GM06990 (cell line): ENCODE measurements around the gene ADGRE2.
"Not testable (repeated sequence)": the region's sequence is repeated elsewhere in the genome, so short reads cannot be mapped to it uniquely, and the experiment has no call there.

Source experiments
- DNase-seq: peaks from one replicate; pipeline ENCODE4 v3.0.0-alpha.2; 2011; ENCODE audit not compliant: insufficient read length; ENCODE audit errors: extremely low read depth
- H3K27me3 ChIP-seq: replicated peaks from 2 replicates; pipeline ENCODE4 v1.6.0; 2011; ENCODE audit warnings: low read length; ENCODE audit not compliant: control insufficient read depth, insufficient read depth
- H3K36me3 ChIP-seq: 2 replicates; pipeline ENCODE4 v1.5.1; 2011; ENCODE audit warnings: low read length; ENCODE audit not compliant: control insufficient read depth, insufficient read depth
- H3K4me3 ChIP-seq: replicated peaks from 2 replicates; pipeline ENCODE4 v1.5.1; 2011; ENCODE audit warnings: low read depth, mild to moderate bottlenecking, control low read depth, low read length
- TF ChIP-seq, protein P1 (sequence below): IDR thresholded peaks from 2 replicates; pipeline ENCODE4 v1.5.1; 2011; ENCODE audit warnings: low read length, control low read depth, mild to moderate bottlenecking, inconsistent platforms; ENCODE audit not compliant: insufficient read depth, poor library complexity, severe bottlenecking

The ADGRE2 gene

DNA sequence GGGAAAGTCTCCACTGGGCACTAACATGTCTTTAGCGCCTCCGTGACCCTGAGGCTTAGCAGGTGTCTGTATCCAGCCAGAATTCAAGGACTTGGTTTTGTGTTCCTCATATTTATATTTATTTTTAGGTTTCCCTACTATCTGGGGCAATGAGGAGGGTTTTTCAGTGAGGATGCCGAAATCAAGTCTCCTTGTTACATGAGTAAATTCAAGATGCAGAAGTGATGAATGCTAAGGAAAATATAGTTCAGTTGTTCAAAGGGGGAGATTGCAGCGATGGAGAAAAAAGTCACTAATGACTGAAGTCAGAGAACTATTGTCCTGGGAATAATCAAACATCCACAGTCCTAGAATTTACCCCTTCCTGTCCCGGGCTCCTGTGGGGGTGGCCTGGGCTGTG, 791 bp upstream of the ADGRE2 start:
- no peak for DNase-seq
- TF ChIP-seq, protein P1, sequence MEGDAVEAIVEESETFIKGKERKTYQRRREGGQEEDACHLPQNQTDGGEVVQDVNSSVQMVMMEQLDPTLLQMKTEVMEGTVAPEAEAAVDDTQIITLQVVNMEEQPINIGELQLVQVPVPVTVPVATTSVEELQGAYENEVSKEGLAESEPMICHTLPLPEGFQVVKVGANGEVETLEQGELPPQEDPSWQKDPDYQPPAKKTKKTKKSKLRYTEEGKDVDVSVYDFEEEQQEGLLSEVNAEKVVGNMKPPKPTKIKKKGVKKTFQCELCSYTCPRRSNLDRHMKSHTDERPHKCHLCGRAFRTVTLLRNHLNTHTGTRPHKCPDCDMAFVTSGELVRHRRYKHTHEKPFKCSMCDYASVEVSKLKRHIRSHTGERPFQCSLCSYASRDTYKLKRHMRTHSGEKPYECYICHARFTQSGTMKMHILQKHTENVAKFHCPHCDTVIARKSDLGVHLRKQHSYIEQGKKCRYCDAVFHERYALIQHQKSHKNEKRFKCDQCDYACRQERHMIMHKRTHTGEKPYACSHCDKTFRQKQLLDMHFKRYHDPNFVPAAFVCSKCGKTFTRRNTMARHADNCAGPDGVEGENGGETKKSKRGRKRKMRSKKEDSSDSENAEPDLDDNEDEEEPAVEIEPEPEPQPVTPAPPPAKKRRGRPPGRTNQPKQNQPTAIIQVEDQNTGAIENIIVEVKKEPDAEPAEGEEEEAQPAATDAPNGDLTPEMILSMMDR: no peak
- Histone ChIP-seq H3K4me3 (no peak overlapping the region), H3K36me3 (no peaks in the 10 kb centered on the region), H3K27me3 (no peaks in the 10 kb centered on the region; the same call in 1 of the 2 replicates)

DNA sequence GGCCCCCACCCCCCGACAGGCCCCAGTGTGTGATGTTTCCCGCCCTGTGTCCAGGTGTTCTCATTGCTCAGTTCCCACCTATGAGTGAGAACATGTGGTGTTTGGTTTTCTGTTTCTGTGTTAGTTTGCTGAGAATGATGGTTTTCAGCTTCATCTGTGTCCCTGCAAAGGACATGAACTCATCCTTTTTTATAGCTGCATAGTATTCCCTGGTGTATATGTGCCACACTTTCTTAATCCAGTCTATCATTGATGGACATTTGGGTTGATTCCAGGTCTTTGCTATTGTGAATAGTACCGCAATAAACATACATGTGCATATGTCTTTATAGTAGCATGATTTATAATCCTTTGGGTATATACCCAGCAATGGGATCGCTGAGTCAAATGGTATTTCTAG, 715 bp downstream of the ADGRE2 start:
- DNase-seq, H3K36me3 ChIP-seq, H3K4me3 ChIP-seq, H3K27me3 ChIP-seq: not testable (repeated sequence)

DNA sequence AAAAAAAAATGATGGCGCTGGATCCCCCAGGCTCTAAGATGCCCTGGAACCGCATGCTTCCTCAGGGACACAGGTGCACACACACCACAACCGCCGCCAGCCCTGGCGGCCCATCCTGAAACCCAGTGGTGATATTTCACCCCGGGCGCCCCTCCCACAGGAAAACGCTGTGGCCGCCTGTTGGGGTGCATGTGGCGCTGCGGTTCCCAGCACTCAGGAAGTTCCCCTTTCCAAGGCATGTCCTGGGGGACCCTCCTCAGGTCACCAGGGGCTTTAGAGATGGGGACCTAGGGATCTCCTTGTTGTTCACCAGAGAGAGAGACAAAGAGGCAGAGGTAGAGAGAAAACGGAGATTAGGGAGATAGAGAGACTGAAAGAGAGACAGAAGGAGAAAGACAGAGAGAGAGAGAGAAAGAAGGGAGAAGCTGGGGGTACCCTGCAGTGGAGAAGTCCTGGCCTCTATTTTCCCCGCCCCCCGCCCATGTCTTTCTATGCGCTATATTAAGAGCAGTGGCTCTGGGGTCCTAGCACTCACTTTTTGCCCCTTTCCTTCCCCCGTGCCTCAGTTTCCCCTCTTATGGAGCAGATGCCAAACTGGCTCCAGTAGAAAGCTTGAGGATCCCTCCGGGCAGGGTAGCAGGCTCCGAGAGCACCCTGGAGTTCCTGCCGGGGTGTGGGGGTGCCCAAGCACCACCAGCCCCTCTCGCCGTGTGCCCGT, 2.3 kb downstream of the ADGRE2 start:
- Histone ChIP-seq H3K36me3 (no peaks in the 10 kb centered on the region), H3K4me3 (peak overlapping the region; percentile 35), H3K27me3 (no peaks in the 10 kb centered on the region; the same call in 1 of the 2 replicates)
- TF ChIP-seq, protein P1: no peak
- peak; percentile 54 for DNase-seq

DNA sequence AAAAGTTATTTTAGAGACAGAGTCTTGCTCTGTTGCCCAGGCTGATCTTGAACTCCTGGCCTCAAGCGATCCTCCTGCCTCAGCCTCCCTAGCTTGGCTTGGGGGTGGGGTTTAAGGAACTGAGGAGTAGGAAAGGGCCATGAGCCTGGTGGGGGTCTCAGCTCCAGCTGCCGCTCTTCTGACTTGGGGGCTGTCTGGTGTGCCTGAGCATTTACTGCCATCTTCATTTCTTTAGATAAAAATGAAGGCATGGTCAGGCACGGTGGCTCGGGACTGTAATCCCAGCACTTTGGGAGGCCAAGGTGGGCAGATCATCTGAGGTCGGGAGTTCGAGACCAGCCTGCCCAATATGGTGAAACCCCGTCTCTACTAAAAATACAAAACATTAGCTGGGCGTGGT, 3.0 kb downstream of the ADGRE2 start:
- not testable (repeated sequence) for H3K4me3 ChIP-seq, H3K27me3 ChIP-seq, DNase-seq, H3K36me3 ChIP-seq

DNA sequence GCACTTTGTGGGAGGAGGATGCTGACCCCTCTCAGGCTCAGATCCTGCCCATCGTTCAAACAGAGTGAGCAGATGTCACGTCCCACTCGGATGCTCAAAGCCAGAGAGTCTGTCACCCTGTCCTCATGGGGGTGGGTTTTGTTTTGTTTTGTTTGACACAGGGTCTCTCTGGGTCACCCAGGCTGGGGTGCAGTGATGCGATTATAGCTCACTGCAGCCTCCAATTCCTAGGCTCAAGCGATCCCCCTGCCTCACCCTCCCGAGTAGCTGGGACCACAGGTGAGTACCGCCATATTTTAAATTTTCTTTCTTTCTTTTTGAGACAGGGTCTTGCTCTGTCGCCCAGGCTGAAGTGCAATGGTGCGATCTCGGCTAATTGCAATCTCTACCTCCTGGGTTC, 4.0 kb downstream of the ADGRE2 start:
- no peak for DNase-seq
- Histone ChIP-seq H3K4me3 (no peak overlapping the region), H3K27me3 (no peaks in the 10 kb centered on the region; the same call in 1 of the 2 replicates), H3K36me3 (no peaks in the 10 kb centered on the region)
- TF ChIP-seq, protein P1: no peak

DNA sequence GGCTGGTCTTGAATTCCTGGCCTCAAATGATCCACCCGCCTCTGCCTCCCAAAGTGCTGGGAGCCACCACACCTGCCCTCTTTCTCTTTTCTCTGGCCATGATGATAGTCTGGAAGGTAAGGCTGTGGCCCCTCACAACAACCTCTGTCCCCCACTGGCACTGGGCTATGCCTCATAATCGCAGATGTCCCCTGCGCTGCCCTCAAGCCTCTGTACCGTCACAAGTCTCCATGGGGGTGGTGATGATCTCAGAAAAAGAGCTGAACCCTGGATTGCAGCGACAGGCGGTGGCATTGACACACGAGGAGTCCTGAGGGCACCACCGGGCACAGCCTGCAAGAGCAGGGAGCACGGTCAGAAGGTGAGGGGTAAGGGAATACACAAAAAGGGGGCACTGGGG, 4.6 kb downstream of the ADGRE2 start:
- H3K36me3 ChIP-seq, H3K27me3 ChIP-seq, DNase-seq, H3K4me3 ChIP-seq: not testable (repeated sequence)

DNA sequence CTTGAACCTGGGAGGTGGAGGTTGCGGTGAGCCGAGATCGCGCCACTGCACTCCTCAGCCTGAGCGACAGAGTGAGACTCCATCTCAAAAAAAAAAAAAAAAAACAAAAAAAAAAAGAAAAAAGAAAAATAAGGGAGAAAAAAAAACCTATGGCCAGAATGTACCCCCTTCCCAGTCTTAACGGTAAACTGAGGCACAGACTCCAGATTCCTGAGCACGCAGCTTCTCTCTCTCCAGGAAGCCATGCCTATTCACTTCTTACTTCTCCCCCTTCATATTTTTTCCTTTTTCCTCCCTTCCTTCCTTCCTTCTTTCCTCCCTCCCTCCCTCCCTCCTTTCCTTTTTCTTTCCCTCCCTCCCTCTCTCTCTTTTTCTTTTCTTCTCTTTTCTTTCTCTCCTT, 5.4 kb downstream of the ADGRE2 start:
- Histone ChIP-seq H3K36me3 (no peaks in the 10 kb centered on the region), H3K27me3 (no peaks in the 10 kb centered on the region; the same call in 1 of the 2 replicates), H3K4me3 (no peak overlapping the region)
- DNase-seq: no peak
- TF ChIP-seq, protein P1: no peak
